Fibroblast of skin of scalp (primary cell): Measurements from ENCODE around the gene SLC7A9.
"Not testable (repeated sequence)": the region's sequence is repeated elsewhere in the genome, so short reads cannot be mapped to it uniquely, and the experiment has no call there.

ENCODE experiments used
- DNase-seq: peaks from one replicate; pipeline ENCODE4 v3.0.0-alpha.2; 2013

Gene SLC7A9

GRCh38 chr19:32881766-32882165, 12.2 kb upstream of the SLC7A9 start:
- DNase-seq = no peak

DNA sequence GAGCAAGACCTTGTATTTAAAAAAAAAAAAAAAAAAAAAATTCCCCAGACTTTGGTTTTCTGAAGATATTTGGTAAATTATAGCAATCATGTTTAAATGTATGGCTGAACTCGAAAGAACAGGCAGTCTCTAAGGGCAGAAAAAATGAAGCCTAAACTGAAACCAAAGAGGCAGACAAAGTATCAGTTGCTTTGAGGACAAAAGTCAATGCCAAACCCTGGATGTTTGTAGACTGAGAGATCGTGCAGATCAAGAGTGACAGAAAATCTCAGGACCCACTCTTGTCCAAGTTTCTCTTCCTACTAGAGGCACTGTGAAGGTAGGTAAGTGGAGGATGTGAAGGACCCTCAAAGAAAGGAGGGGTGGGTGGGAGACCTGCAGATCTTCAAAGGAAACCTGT, 11.1 kb upstream of the SLC7A9 start:
- DNase-seq = no peak

DNA sequence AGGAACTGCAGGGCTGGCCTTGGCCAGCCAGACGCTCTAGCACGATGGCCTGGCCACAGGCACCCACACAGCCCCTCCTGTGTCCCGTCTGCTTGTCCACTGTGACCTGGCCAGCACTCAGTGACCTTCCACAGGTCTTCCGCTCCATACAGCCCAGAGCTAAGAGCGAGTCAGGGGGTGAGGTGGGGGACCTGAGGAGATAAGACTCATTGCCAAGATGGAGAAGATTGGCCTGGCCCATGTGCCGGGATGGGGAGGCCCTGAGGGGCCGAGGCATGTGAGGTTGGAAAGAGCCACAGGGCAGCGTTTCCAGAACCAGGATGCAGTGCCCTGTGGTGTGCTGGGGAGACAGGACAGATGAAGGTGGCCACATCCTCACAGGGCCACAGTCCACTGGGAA, 10.2 kb upstream of the SLC7A9 start:
- no peak for DNase-seq

- DNase-seq = no peak
Observed at GRCh38 chr19:32878988-32879387, 9.4 kb upstream of the SLC7A9 start.

- no peak for DNase-seq
Observed at GRCh38 chr19:32877977-32878745, 8.6 kb upstream of the SLC7A9 start.

GRCh38 chr19:32877323-32877912, 7.9 kb upstream of the SLC7A9 start:
- no peak for DNase-seq

- peak; percentile 49 for DNase-seq
Observed at GRCh38 chr19:32876919-32877285, 7.3 kb upstream of the SLC7A9 start.

DNA sequence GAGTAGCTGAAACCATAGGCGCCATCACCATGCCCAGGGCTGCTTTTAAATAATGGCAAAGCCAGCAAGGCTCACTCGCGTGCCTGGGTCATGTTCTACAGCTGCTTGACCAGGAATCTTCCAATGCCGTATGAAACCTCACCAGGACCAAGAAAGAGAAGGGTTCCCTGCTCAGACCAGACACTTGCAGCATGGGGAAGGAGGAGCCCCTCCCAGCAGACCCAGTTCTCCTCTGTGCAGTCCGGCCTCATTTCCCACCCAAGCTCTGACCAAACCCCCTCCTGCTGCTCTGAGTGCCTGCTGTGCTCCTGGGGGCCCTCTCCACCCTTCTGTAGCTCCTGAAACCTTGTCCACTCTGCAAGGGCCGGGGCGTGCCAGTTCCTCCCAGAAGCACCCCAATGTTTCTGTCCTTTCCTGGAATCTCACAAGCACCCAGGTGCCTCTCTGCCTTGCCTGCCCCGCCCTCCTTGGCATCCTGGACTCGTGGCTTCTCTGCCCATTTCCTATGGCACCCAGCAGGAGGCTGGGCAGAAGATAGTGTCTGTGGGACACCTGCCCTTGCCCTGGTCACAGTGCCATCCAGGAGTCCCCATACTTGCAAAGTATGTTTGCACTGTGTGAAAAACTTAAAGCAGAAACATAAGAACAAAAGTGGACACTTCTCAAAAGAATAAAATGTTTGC, 6.8 kb upstream of the SLC7A9 start:
- DNase-seq = no peak

- no peak for DNase-seq
Observed at GRCh38 chr19:32875428-32875827, 5.9 kb upstream of the SLC7A9 start.

GRCh38 chr19:32874605-32875004, 5.0 kb upstream of the SLC7A9 start:
- DNase-seq = no peak

DNA sequence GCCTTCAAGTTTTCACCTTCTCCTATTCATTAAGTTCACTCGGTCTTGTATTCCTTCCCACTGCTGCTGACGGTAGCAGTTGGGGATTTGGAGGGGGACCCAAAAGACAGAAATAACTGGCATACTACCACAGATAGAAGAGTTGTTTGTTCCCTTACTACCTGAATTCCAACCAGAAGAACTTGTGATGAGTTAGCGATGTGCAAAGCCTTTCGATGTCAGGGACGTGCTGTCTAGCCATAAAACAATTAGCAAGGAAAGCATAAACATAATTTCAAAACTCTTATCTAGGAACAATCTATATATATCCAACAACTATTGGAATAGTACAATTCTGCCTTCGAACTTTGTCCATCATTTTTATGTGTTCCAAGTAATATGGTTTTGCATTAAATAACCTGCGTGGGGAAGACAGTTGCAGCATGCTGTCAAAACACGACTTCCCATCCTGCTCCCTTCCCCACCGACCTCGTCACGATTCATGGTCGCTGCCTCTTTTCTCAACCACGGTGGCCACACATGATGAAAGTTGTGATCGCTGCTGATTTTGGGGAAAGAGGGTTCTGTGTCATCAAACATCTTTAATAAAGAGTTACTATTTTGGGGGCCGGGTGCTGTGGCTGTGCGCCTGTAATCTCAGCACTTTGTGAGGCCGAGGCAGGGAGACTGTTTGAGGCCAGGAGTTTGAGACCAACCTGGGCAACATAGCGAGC, 3.8 kb upstream of the SLC7A9 start:
- DNase-seq = no peak

DNA sequence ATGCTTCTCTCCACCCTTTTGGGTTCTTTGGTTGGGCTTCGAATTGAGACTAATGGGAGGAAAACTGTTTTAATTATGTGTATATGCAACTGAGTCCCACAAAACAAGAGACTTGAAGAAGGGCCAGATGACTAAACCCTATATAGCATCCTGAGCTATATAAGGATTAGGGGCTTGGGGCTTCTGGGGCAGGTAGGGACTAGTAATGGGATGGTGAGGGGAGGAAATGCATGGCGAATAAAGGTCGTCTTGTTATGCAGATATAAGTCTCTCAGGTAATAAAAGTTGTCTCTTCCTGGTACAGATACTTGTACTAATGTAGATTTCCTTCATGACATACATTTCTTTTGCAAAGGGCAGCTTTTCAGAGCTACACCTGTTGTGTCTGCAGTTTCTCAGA, 2.8 kb upstream of the SLC7A9 start:
- DNase-seq = no peak

GRCh38 chr19:32870981-32871451, 1.4 kb upstream of the SLC7A9 start:
- DNase-seq = no peak

DNA sequence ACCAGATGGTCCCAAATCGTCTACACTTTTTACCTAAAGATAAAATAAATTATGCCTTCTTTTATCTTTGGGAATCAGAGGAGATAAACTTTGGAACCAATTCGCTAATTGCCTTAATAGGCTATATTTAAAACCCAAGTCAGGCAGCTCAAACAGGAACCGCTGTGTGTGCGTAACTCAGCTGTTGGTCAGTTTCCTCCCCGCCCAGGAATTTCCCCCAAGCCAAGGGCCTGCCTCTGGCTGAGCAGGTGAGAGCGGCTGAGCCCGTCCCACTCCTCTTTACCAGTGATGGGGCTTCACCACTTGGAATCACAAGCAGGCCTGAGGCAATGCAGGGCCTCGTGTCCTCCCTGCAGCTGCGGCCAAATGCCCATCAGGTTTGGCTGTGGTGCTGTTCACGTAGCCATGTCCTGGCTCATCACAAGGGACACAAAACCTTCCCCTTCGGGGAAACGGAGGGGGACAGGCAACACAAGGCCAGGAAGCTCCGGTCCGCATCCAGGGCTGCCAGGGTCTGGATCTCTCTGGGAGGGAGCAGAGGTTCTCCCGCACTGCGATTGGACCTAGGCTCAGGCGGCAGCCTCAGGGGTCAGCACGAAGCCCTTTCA, 503 bp upstream of the SLC7A9 start:
- no peak for DNase-seq

DNA sequence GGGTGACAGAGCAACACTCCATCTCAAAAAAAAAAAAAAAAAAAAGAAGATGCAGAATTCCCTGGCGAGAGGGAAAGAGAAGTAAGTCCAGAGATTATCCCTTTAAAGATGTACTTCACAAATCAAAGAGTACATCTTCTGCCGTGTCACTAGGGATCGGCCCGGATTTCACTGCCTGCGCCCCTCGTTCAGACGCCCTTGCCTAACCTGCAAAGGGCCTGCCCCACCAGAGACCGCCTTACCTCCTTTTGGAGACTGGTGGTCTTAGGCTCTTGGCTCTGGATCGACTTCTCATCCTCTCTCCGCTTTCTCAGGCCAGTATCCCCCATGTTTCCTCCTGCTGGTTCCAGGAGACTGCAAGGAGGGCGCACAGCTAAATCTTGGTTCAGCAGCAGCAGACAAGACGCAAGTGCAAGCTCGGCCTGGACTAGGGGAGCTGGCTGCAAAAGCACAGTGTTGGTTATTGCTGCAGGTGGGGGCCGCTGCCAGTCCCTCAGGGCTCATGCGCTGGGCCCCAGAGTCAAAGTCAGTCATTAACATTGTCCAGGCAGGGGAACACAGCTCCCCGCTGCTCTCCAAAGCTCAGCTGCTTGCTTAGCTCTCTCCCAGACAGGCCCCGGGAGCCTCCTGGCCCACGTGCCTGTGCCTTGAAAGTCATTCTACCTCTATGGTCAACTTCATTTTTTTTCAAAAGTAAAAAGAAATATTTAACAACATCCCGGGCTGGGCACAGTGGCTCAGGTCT, 1.2 kb downstream of the SLC7A9 start:
- no peak for DNase-seq

- not testable (repeated sequence) for DNase-seq
Observed at GRCh38 chr19:32867436-32867835, 2.1 kb downstream of the SLC7A9 start.

- DNase-seq = no peak
Observed at GRCh38 chr19:32866564-32867265, 2.9 kb downstream of the SLC7A9 start.

DNA sequence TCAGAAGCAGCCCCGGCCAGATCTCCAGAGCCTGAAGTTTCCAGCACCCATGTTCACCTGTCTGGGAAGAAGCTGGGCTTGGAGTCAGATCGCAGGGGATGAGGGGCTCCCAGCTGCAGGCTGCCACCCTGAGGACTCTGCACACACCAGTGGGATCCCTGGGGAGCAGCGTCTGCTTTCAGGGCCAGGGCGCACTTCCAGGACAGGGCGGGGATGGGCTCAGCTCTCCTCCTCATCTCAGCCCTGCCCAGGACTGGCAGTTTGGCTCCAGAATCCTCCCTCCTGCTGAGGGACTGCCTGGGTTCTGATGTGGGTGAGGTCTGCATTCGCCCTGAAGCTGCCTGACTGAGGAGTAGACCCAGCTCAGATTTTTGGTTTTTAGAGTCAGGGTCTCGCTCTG, 3.5 kb downstream of the SLC7A9 start:
- DNase-seq = no peak

- DNase-seq = no peak
Observed at GRCh38 chr19:32865326-32865725, 4.2 kb downstream of the SLC7A9 start.

- DNase-seq = no peak
Observed at GRCh38 chr19:32864318-32865007, 5.1 kb downstream of the SLC7A9 start.

DNA sequence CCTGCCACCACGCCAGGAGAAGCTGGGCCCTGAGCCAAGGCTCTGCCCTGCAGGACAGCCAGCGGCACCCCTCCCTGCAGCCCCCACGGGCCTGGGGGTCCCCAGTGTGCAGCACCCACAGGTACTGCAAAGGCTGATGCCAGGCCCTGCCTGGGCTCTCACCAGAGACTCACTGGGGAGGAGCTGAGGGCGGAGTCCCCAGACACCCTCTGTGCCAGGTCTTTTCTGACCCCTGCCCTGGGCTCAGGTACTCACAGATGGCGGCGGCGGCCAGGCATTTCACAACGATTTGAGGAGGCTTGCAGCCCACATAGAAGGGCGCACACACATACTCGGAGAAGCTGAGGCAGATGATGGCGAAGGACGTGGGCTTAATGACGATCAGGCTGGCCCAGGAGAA, 5.7 kb downstream of the SLC7A9 start:
- DNase-seq = no peak
